GM12873 (cell line): ENCODE data around the gene PRR15L.

Experiments used
- TF ChIP-seq, protein P1 (sequence below): IDR thresholded peaks from 2 replicates; pipeline ENCODE4 v1.5.1; 2012; ENCODE audit warnings: low read depth, mild to moderate bottlenecking, moderate library complexity, low read length, control low read depth; ENCODE audit not compliant: insufficient read depth; ENCODE audit errors: missing control alignments

The PRR15L gene

DNA sequence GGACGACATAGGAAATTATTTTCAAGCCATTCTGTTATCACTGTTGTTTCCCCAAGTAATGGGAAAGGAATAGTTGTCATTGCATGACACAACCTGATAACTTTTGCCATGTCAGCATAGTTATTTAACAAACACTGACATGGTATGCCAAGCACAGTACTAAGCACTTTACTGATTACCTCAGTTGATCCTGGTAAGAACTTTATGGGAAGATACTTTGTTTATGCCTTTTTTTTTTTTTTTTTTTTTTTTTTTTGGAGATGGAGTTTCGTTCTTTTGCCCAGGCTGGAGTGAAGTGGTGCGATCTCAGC is 32.0 kb downstream of the PRR15L start:
- TF ChIP-seq, protein P1, sequence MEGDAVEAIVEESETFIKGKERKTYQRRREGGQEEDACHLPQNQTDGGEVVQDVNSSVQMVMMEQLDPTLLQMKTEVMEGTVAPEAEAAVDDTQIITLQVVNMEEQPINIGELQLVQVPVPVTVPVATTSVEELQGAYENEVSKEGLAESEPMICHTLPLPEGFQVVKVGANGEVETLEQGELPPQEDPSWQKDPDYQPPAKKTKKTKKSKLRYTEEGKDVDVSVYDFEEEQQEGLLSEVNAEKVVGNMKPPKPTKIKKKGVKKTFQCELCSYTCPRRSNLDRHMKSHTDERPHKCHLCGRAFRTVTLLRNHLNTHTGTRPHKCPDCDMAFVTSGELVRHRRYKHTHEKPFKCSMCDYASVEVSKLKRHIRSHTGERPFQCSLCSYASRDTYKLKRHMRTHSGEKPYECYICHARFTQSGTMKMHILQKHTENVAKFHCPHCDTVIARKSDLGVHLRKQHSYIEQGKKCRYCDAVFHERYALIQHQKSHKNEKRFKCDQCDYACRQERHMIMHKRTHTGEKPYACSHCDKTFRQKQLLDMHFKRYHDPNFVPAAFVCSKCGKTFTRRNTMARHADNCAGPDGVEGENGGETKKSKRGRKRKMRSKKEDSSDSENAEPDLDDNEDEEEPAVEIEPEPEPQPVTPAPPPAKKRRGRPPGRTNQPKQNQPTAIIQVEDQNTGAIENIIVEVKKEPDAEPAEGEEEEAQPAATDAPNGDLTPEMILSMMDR = no peak

DNA sequence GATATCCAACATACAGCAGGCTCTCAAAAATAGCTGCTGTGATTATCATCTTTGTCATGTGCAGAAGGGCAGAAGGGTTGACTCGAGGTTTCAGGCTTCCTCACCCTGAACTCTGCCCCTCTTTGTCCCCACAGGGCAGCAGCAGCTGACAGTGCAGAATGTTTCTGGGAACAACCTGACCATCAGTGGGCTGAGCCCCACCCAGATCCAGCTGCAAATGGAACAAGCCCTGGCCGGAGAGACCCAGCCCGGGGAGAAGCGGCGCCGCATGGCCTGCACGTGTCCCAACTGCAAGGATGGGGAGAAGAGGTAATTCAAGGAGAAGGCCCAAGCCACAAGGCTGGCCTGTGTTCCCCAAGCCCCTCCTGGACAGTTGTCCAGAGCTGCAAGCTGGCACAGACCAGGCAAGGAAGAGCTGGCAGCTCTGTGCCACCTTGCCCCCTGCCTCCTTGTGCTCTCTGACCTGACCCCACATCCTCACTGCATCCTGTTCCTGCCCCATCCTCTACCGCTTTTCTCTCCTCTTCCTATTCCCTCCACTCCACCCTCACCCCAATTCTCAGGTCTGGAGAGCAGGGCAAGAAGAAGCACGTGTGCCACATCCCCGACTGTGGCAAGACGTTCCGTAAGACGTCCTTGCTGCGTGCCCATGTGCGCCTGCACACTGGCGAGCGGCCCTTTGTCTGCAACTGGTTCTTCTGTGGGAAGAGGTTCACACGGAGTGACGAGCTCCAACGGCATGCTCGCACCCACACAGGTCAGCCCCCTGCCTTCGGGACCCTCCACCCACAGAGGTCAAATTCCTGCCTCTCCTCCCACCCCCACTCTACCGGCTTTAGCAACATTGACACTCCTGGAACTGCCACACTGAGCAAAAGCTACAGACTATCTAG is 32.7 kb downstream of the PRR15L start:
- TF ChIP-seq, protein P1 = no peak

DNA sequence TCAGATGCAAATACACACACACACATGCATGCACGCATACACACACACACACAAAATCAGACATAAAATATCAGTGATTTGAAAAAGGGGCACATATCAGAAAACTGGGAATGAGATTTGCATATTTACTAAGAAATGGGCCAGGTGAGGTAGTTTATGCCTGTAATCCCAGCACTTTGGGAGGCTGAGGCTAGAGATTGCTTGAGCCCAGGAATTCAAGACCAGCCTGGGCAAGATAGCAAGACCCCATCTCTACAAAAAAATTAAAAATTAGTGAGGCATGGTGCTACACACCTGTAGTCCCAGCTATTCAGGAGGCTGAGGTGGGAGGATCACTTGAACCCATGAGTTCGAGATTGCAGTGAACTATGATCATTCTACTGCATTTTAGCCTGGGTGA is 38.7 kb downstream of the PRR15L start:
- TF ChIP-seq, protein P1 = no peak

DNA sequence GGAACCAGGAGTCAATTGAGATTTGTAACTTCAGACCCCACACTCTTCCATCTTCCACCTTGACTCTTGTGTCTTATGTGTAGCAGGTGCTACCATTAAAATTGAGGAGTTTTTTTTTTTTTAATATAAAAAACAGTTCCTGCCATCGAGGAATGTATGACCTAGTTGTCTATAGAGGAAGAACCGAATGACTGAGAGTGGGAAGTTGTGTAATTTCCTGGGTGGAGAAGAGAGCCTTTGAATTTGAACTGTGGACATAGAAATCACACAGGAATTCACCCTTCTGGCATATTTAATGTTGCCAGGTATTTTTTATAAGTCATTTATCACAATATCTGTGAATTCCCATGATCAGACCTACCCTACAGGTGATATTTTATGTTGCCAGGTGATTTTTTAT is 39.7 kb downstream of the PRR15L start:
- TF ChIP-seq, protein P1 = no peak

DNA sequence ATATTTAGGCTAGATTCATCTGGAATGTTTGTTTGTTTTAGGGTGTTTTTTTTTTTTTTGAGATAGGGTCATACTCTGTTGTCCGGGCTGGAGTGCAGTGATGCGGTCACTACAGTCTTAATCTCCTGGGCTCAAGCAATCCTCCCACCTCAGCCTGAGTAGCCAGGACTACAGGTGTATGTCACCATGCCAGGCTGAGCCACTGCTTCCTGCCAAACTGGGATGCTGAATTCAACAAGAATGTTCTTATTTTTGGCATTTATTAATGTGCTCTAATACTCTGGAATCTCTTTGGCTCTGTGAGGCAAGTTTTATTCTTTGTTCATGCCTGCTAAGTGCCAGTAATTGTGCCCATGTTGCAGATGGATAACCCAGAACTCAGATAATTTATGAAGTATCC is 40.1 kb downstream of the PRR15L start:
- TF ChIP-seq, protein P1 = no peak

DNA sequence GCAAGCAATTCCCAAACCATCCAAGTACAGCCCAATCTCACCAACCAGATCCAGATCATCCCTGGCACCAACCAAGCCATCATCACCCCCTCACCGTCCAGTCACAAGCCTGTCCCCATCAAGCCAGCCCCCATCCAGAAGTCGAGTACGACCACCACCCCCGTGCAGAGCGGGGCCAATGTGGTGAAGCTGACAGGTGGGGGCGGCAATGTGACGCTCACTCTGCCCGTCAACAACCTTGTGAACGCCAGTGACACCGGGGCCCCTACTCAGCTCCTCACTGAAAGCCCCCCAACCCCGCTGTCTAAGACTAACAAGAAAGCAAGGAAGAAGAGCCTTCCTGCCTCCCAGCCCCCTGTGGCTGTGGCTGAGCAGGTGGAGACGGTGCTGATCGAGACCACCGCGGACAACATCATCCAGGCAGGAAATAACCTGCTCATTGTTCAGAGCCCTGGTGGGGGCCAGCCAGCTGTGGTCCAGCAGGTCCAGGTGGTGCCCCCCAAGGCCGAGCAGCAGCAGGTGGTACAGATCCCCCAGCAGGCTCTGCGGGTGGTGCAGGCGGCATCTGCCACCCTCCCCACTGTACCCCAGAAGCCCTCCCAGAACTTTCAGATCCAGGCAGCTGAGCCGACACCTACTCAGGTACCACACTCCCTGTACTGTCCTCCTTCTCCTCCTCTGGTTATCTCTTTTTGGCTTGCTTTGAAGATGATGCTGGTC is 41.0 kb downstream of the PRR15L start:
- TF ChIP-seq, protein P1 = no peak

DNA sequence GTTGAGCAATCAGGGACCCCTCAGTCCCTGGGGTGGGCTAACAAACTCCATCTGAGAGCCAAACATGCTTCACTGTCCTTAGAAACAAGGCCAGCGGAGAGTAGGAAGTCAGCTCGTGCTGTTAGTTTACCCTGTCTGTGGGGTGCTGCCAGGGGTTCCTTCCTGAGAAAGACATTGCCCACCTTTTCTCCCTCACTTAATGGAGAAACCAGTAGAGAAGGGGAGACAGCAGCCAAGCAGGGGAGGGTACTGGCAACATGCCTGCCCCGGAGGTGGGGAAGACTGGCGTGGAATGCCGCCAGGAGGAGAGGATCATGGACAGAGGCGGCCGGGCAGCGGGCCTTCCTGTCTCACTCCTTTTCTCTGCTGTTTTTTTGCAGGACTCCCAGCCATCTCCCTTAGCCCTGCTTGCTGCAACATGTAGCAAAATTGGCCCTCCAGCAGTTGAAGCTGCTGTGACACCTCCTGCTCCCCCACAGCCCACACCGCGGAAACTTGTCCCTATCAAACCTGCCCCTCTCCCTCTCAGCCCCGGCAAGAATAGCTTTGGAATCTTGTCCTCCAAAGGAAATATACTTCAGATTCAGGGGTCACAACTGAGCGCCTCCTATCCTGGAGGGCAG is 41.8 kb downstream of the PRR15L start:
- TF ChIP-seq, protein P1 = no peak
